Medulla oblongata (tissue), 1 donor: Measurements from ENCODE around the gene CPPED1.

Source experiments
- DNase-seq: peaks from one replicate; pipeline ENCODE4 v3.0.0-alpha.2; 2015; ENCODE audit errors: extremely low spot score

The CPPED1 gene

GRCh38 chr16:12609937-12610699 lies 193.6 kb downstream of the CPPED1 start:
- no peak for DNase-seq
